Measurements from ENCODE around the gene CHCHD3.

The CHCHD3 gene

GRCh38 chr7:132740176-132740575, 341.7 kb downstream of the CHCHD3 start:
- Histone ChIP-seq H3K27me3 (replicated peaks in 2 of 5; ENCODE audit: control insufficient read depth in 4 of 5, insufficient read depth in 5 of 5, low read length in 4 of 5) (peaks cover 0 to 4% (median 0%) of the 10 kb centered on the region in 5 experiments), H3K9me3 (ENCODE audit: control extremely low read depth in 1 of 5, control insufficient read depth in 4 of 5, insufficient read depth in 2 of 5, low read depth in 1 of 5, low read length in 4 of 5) (peaks cover 0 to 9% (median 0%) of the 10 kb centered on the region in 5 experiments), H3K4me1 (ENCODE audit: control extremely low read depth in 1 of 4, control insufficient read depth in 4 of 4, insufficient read depth in 4 of 4, low read length in 3 of 4) (no peaks in the 10 kb centered on the region), H3K27ac (ENCODE audit: insufficient read depth in 1 of 2, low read depth in 1 of 2, low read length in 2 of 2, poor library complexity in 1 of 2, severe bottlenecking in 2 of 2) (no peak overlapping the region), H3K36me3 (ENCODE audit: control insufficient read depth in 4 of 4, insufficient read depth in 4 of 4, low read length in 3 of 4) (no peaks in the 10 kb centered on the region), H3K4me3 (ENCODE audit: control insufficient read depth in 1 of 7, extremely low read depth in 1 of 7, insufficient read depth in 4 of 7, low read depth in 2 of 7, low read length in 6 of 7) (no peak overlapping the region)
- DNase-seq, result no peak
- ChIA-PET POLR2A (interaction anchor here (0.6 kb wide), 1 partner anchor 1886 kb away, joined by 3 read pairs; no protein-coding TSS in a partner anchor), CTCF (no interaction called here)
- WGBS (ENCODE audit: insufficient coverage), result 76% methylated on average over 4 of the region's 5 CpGs

GRCh38 chr7:132739271-132739955, 342.5 kb downstream of the CHCHD3 start:
- H3K4me3 ChIP-seq (ENCODE audit: control insufficient read depth in 1 of 7, extremely low read depth in 1 of 7, insufficient read depth in 4 of 7, low read depth in 2 of 7, low read length in 6 of 7), result no peak overlapping the region
- H3K27me3 ChIP-seq (replicated peaks in 2 of 5; ENCODE audit: control insufficient read depth in 4 of 5, insufficient read depth in 5 of 5, low read length in 4 of 5), result peaks cover 0 to 4% (median 0%) of the 10 kb centered on the region in 5 experiments
- 86% methylated on average over 1 of the region's 5 CpGs for WGBS (ENCODE audit: insufficient coverage)
- peaks cover 0 to 9% (median 0%) of the 10 kb centered on the region in 5 experiments for H3K9me3 ChIP-seq (ENCODE audit: control extremely low read depth in 1 of 5, control insufficient read depth in 4 of 5, insufficient read depth in 2 of 5, low read depth in 1 of 5, low read length in 4 of 5)
- POLR2A ChIA-PET, result no interaction called here
- H3K27ac ChIP-seq (ENCODE audit: insufficient read depth in 1 of 2, low read depth in 1 of 2, low read length in 2 of 2, poor library complexity in 1 of 2, severe bottlenecking in 2 of 2), result no peak overlapping the region
- DNase-seq, result no peak
- no peaks in the 10 kb centered on the region for H3K36me3 ChIP-seq (ENCODE audit: control insufficient read depth in 4 of 4, insufficient read depth in 4 of 4, low read length in 3 of 4)
- no peaks in the 10 kb centered on the region for H3K4me1 ChIP-seq (ENCODE audit: control extremely low read depth in 1 of 4, control insufficient read depth in 4 of 4, insufficient read depth in 4 of 4, low read length in 3 of 4)
- CTCF ChIA-PET, result no interaction called here

- no peak overlapping the region for H3K27ac ChIP-seq (ENCODE audit: insufficient read depth in 1 of 2, low read depth in 1 of 2, low read length in 2 of 2, poor library complexity in 1 of 2, severe bottlenecking in 2 of 2)
- WGBS (ENCODE audit: insufficient coverage), result 60% methylated on average over 1 of the region's 2 CpGs
- CTCF ChIA-PET, result no interaction called here
- H3K9me3 ChIP-seq (ENCODE audit: control extremely low read depth in 1 of 5, control insufficient read depth in 4 of 5, insufficient read depth in 2 of 5, low read depth in 1 of 5, low read length in 4 of 5), result peaks cover 0 to under 1% (median 0%) of the 10 kb centered on the region in 5 experiments
- no peaks in the 10 kb centered on the region for H3K4me1 ChIP-seq (ENCODE audit: control extremely low read depth in 1 of 4, control insufficient read depth in 4 of 4, insufficient read depth in 4 of 4, low read length in 3 of 4)
- POLR2A ChIA-PET, result no interaction called here
- no peaks in the 10 kb centered on the region for H3K36me3 ChIP-seq (ENCODE audit: control insufficient read depth in 4 of 4, insufficient read depth in 4 of 4, low read length in 3 of 4)
- no peak for DNase-seq
- peaks cover 0 to 4% (median 0%) of the 10 kb centered on the region in 5 experiments for H3K27me3 ChIP-seq (replicated peaks in 2 of 5; ENCODE audit: control insufficient read depth in 4 of 5, insufficient read depth in 5 of 5, low read length in 4 of 5)
- no peak overlapping the region for H3K4me3 ChIP-seq (ENCODE audit: control insufficient read depth in 1 of 7, extremely low read depth in 1 of 7, insufficient read depth in 4 of 7, low read depth in 2 of 7, low read length in 6 of 7)
These were observed 343.6 kb downstream of the CHCHD3 start for GRCh38 chr7:132738254-132738653.

GRCh38 chr7:132735476-132735875, 346.4 kb downstream of the CHCHD3 start:
- Histone ChIP-seq H3K36me3 (ENCODE audit: control insufficient read depth in 4 of 4, insufficient read depth in 4 of 4, low read length in 3 of 4) (no peaks in the 10 kb centered on the region), H3K4me3 (ENCODE audit: control insufficient read depth in 1 of 7, extremely low read depth in 1 of 7, insufficient read depth in 4 of 7, low read depth in 2 of 7, low read length in 6 of 7) (no peak overlapping the region), H3K4me1 (ENCODE audit: control extremely low read depth in 1 of 4, control insufficient read depth in 4 of 4, insufficient read depth in 4 of 4, low read length in 3 of 4) (no peaks in the 10 kb centered on the region), H3K9me3 (ENCODE audit: control extremely low read depth in 1 of 5, control insufficient read depth in 4 of 5, insufficient read depth in 2 of 5, low read depth in 1 of 5, low read length in 4 of 5) (no peaks in the 10 kb centered on the region), H3K27ac (ENCODE audit: insufficient read depth in 1 of 2, low read depth in 1 of 2, low read length in 2 of 2, poor library complexity in 1 of 2, severe bottlenecking in 2 of 2) (no peak overlapping the region), H3K27me3 (replicated peaks in 2 of 5; ENCODE audit: control insufficient read depth in 4 of 5, insufficient read depth in 5 of 5, low read length in 4 of 5) (peaks cover 0 to 4% (median 0%) of the 10 kb centered on the region in 5 experiments)
- no peak for DNase-seq
- CTCF ChIA-PET, result no interaction called here
- WGBS (ENCODE audit: insufficient coverage), result no CpG with 5 or more reads among the region's 3 CpGs
- POLR2A ChIA-PET, result no interaction called here

Measured in common myeloid progenitor, CD34-positive (primary cell).